AG04450 (cell line): Measurements from ENCODE around the gene SERPINB8. TPM values are rescaled to one million over a fixed set of nuclear protein-coding genes. Genes with fewer than 3 reads are reported as not detected.

Source experiments
- CTCF ChIA-PET: fragments of 300-600, 350-600 bp; formaldehyde crosslinking; extraction: SDS; loops from one replicate; lab custom pipeline; 2022; ENCODE audit warnings: antibody characterized with exemption, inconsistent platforms; lab: Charles Lee
- POLR2A ChIA-PET: fragments of 350-600 bp; formaldehyde crosslinking; extraction: SDS; loops from one replicate; lab custom pipeline; 2021; ENCODE audit warnings: antibody characterized with exemption, inconsistent platforms; lab: Yijun Ruan, JAX
- DNase-seq: peaks from one replicate; pipeline ENCODE4 v3.0.0-alpha.2; 2011; ENCODE audit warnings: low read depth, low spot score
- H3K27ac ChIP-seq: one replicate; pipeline ENCODE4 v1.5.1; 2012; ENCODE audit warnings: low read depth, low read length, control low read depth
- H3K27me3 ChIP-seq: one replicate; pipeline ENCODE4 v1.6.0; 2012; ENCODE audit warnings: low read length; ENCODE audit not compliant: control insufficient read depth, insufficient read depth
- H3K4me3 ChIP-seq: 2 replicates; pipeline ENCODE4 v1.5.1; 2011; ENCODE audit warnings: mild to moderate bottlenecking, low read depth, low read length, control low read depth
- H3K9me3 ChIP-seq: 2 replicates; pipeline ENCODE4 v1.5.1; 2012; ENCODE audit warnings: low read length; ENCODE audit not compliant: control insufficient read depth, insufficient read depth
- polyA plus RNA-seq: library from polyadenylated mRNA; depleted of rRNA; stranded (reverse); fragments of >200 nt; gene quantifications from 2 replicates; pipeline ENCODE4 v1.2.3, GENCODE V29; 2011
- TF ChIP-seq, protein P1 (sequence below): IDR thresholded peaks from 2 replicates; pipeline ENCODE4 v1.5.1; 2011; ENCODE audit warnings: low read depth, low read length, control low read depth, inconsistent platforms

Gene SERPINB8
- polyA plus RNA-seq, 1 experiment = 17.9 TPM

DNA sequence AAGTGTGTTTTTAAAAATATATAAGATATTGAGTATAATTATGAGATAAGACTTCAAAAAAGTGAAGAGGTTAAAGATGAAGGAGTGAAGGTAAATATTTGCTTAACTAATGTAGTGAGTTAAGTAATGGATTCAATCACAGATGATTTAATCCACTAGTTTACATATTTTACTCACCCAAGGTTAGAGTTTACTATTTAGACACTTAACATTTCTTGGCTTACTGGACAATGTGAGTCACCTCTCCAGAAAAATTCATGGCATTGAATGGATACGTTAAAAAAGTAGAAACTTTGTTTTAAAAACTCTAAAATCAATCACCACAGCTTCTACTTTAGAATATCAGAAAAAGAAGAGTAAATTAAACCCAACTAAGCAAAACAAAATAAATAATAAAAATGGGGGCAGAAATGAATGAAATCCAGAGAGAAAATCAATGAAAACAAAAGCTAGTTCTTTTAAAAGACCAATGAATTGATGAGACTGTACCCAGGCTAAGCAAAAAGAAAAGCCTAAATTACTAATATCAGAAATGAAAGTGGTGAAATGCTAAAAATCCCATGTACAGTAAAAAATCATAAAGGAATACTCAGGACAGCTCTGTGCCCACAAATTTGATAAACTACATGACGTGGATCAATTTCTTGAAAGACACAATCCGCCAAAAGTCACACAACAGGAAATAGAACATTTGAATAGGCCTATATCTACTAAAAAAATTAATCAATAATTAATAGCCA lies 22.7 kb upstream of the SERPINB8 start:
- Histone ChIP-seq H3K9me3 (no peaks in the 10 kb centered on the region), H3K27ac (no peak overlapping the region), H3K4me3 (no peak overlapping the region), H3K27me3 (no peaks in the 10 kb centered on the region)
- CTCF ChIA-PET = interaction anchor here (0.7 to 2.8 kb wide), 3 partner anchors 11 to 32 kb away, joined by 3 to 13 read pairs (median 3); no protein-coding TSS in a partner anchor
- TF ChIP-seq, protein P1, sequence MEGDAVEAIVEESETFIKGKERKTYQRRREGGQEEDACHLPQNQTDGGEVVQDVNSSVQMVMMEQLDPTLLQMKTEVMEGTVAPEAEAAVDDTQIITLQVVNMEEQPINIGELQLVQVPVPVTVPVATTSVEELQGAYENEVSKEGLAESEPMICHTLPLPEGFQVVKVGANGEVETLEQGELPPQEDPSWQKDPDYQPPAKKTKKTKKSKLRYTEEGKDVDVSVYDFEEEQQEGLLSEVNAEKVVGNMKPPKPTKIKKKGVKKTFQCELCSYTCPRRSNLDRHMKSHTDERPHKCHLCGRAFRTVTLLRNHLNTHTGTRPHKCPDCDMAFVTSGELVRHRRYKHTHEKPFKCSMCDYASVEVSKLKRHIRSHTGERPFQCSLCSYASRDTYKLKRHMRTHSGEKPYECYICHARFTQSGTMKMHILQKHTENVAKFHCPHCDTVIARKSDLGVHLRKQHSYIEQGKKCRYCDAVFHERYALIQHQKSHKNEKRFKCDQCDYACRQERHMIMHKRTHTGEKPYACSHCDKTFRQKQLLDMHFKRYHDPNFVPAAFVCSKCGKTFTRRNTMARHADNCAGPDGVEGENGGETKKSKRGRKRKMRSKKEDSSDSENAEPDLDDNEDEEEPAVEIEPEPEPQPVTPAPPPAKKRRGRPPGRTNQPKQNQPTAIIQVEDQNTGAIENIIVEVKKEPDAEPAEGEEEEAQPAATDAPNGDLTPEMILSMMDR = no peak
- DNase-seq = no peak
- POLR2A ChIA-PET = no interaction called here

DNA sequence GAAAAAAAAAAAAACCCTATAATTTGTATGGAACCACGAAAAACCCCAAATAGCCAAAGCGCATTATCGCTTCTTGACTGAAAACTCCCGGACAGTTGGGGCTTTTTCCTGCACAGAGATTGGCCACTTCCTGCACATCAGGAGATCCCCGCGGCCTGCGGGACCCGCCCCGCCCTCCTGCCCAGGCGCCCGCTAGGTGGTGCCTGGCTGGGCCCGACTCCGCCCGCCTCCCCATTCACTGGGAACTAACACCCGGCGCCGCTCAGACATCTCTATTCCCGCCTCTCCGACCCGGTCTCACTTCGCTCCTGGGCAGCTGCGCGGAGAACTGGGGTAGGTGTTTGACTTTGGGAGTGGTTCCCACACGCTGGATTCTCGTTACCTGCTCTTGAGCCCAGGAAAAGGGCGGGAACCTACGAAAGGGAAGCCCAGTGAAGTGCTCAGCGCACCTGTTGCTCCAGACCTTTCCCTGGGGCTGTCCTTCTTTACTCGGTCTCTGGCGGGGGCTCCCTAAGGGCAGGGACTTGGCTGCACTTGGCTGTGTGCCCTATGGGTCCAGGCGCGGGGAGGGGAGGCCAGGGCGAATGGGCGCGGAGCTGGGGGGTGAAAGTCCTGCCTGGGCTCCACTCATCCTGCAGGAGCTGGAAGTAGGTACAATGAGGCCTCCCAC lies 20.7 kb upstream of the SERPINB8 start, which contains the start of gene HMSD:
HMSD (plus strand) TSS at position 234 of the 670 bp plus-strand sequence. CDS start 4,155 bp downstream, outside the sequence.
- no peaks in the 10 kb centered on the region for H3K9me3 ChIP-seq
- ChIA-PET POLR2A (no interaction called here), CTCF (interaction anchor here (1.0 to 1.2 kb wide), 3 partner anchors 12 to 45 kb away, joined by 5 to 8 read pairs (median 6); no protein-coding TSS in a partner anchor)
- DNase-seq = no peak
- TF ChIP-seq, protein P1 = peak; percentile 42
- H3K27me3 ChIP-seq = no peaks in the 10 kb centered on the region
- peak within 1 kb of the TSS; percentile 54 for H3K4me3 ChIP-seq
- H3K27ac ChIP-seq = no peak within 1 kb of the TSS

DNA sequence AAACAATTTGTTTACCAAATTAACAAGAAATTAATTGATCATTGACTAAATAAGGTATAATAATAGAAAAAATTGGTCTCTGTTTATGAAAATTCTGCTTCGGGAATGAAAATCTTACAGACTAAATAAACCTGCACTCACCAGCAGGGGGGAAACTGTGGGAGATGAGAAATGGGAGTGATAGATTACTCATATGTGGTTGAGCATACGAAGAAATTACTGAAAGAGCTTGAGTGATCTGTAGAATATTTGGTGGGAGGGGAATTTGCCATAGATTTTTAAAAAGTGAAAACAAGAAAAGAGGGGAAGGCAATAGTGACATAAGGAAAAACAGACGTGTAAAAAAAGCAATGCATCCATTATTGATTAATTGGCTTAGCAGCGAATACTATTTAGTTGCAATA lies 18.6 kb upstream of the SERPINB8 start:
- ChIA-PET CTCF (interaction anchor here (1.0 to 1.3 kb wide), 2 partner anchors 12 to 43 kb away, joined by 4 to 15 read pairs; no protein-coding TSS in a partner anchor), POLR2A (no interaction called here)
- no peaks in the 10 kb centered on the region for H3K27me3 ChIP-seq
- no peak overlapping the region for H3K4me3 ChIP-seq
- TF ChIP-seq, protein P1 = peak; percentile 42
- no peaks in the 10 kb centered on the region for H3K9me3 ChIP-seq
- no peak for DNase-seq
- no peak overlapping the region for H3K27ac ChIP-seq

DNA sequence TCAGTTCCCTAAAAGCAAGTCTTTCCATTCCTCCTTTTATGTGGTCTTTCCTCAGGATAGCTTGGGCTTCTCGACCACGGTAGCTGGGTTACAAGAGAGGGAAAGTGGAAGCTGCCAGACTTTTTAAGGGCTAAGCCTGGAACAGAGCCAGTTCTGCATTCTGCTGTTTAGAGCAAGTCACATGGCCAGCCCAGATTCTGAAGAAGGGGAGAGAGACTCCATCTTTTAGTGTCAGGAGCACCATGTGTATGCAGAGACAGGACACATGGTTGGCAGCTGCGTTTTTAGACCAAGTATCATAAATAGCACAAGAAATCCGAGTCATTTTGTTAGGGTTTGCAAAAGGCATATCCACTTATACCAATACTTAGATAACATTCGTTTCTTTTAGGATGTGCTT lies 16.1 kb upstream of the SERPINB8 start:
- H3K27ac ChIP-seq = no peak overlapping the region
- DNase-seq = no peak
- CTCF ChIA-PET = interaction anchor here (0.6 to 4.5 kb wide), 5 partner anchors 10 to 41 kb away, joined by 3 to 58 read pairs (median 5); no protein-coding TSS in a partner anchor
- TF ChIP-seq, protein P1 = no peak
- no peaks in the 10 kb centered on the region for H3K9me3 ChIP-seq
- no peaks in the 10 kb centered on the region for H3K27me3 ChIP-seq
- POLR2A ChIA-PET = interaction anchor here (0.8 kb wide), 1 partner anchor 17 kb away, joined by 3 read pairs; no protein-coding TSS in a partner anchor
- H3K4me3 ChIP-seq = no peak overlapping the region
